ENCODE measurements around the gene RHBDD3. TPM values are rescaled to one million over a fixed set of nuclear protein-coding genes. Genes with fewer than 3 reads are reported as not detected.

Gene RHBDD3
- total and polyA plus RNA-seq, 2 donors (not counting 1 experiment from before 2014, with no cell fraction given): 11.9 to 12.5 TPM

GRCh38 chr22:29268511-29269229, 889 bp upstream of the RHBDD3 start:
- Mint-ChIP-seq H3K9me3 (ENCODE audit: insufficient read depth) (no peaks in the 10 kb centered on the region), H3K27me3 (no peaks in the 10 kb centered on the region), H3K4me3 (peak overlapping the region; percentile 93), H3K27ac (peak overlapping the region; percentile 96), H3K4me1 (peaks cover 55% of the 10 kb centered on the region)
- intact Hi-C loops (cut with micrococcal nuclease): loop anchor here (1.0 to 5.0 kb wide), 5 partner anchors 119 to 614 kb away; partner anchors contain the start of genes AP1B1, MTMR3, NF2 and UQCR10
- Histone ChIP-seq H3K9ac (ENCODE audit: low read length) (peak overlapping the region; percentile 96), H3K4me2 (replicated peaks; ENCODE audit: low read depth, low read length, poor library complexity, severe bottlenecking) (peak overlapping the region; percentile 94), H3K36me3 (replicated peaks in 1 of 2; ENCODE audit: control extremely low read depth in 1 of 2, control insufficient read depth in 1 of 2, extremely low read depth in 1 of 2, insufficient read depth in 2 of 2, low read length in 1 of 2) (peaks cover 0 to 23% of the 10 kb centered on the region in 2 experiments), H4K20me1 (ENCODE audit: control insufficient read depth, insufficient read depth, low read length, poor library complexity, severe bottlenecking) (peaks cover 50% of the 10 kb centered on the region), H3K4me3 (ENCODE audit: control extremely low read depth in 1 of 5, extremely low read depth in 1 of 5, insufficient read depth in 1 of 5, low read depth in 2 of 5, low read length in 4 of 5) (peak overlapping the region; percentile 53 to 96 (median 80)), H2AFZ (ENCODE audit: insufficient read depth, low read depth, low read length, poor library complexity, severe bottlenecking) (peak overlapping the region; percentile 93), H3K79me2 (ENCODE audit: control insufficient read depth, insufficient read depth, low read length) (peaks cover 73% of the 10 kb centered on the region), H3K4me1 (ENCODE audit: control insufficient read depth in 2 of 2, insufficient read depth in 2 of 2, low read length in 2 of 2) (peaks cover 42 to 47% of the 10 kb centered on the region in 2 donors), H3K27me3 (replicated peaks in 1 of 4; ENCODE audit: control extremely low read depth in 1 of 4, control insufficient read depth in 3 of 4, insufficient read depth in 4 of 4, low read length in 3 of 4) (no peaks in the 10 kb centered on the region), H3K9me3 (ENCODE audit: control extremely low read depth in 1 of 3, control insufficient read depth in 2 of 3, insufficient read depth in 1 of 3, low read length in 2 of 3) (no peaks in the 10 kb centered on the region), H3K27ac (ENCODE audit: low read length in 2 of 2) (peak overlapping the region; percentile 98 to 99)
- CTCF ChIA-PET: interaction anchor here (1.0 kb wide), 1 partner anchor 23 kb away, joined by 3 read pairs; no protein-coding TSS in a partner anchor
- DNase-seq (no peak), ATAC-seq (ENCODE audit: low read depth) (peak; percentile 19)
- WGBS (ENCODE audit: insufficient coverage): under 1% methylated on average over 51 of the region's 51 CpGs
- TF ChIP-seq EZH2 (IDR thresholded peaks at IDR 0.05; ENCODE audit: borderline replicate concordance, insufficient read depth, low read depth, low read length, poor library complexity, severe bottlenecking) (no peak), CTCF (IDR thresholded peaks at IDR 0.05) (no peak)
- POLR2A ChIA-PET: interaction anchor here (0.5 to 0.9 kb wide), 2 partner anchors 18 to 356 kb away, joined by 5 to 6 read pairs; no protein-coding TSS in a partner anchor

DNA sequence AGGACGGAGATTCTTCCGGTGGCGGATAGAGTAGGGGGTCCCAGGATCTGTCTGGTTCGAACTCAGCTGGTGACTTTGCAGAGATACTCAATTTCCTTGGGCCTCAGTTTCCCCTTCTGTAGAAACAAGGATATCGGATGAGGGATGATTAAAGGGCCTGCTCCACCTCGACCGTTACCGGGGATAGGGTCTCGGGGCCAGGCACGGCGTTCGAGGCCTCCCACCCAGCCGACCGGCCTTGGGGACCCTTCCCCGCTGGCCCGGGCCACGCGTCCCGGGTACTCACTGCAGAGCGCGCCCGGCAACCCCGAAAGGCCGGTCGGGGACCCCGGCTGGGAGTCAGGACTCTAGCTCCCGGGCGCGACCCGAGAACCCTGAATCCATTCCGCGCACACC, 321 bp downstream of the RHBDD3 start:
- peak overlapping the region; percentile 93 for H3K4me3 Mint-ChIP-seq
- peak overlapping the region; percentile 93 for H2AFZ ChIP-seq (ENCODE audit: insufficient read depth, low read depth, low read length, poor library complexity, severe bottlenecking)
- no peaks in the 10 kb centered on the region for H3K27me3 Mint-ChIP-seq
- peaks cover 61% of the 10 kb centered on the region for H3K79me2 ChIP-seq (ENCODE audit: control insufficient read depth, insufficient read depth, low read length)
- no peak for DNase-seq
- peak overlapping the region; percentile 96 for H3K9ac ChIP-seq (ENCODE audit: low read length)
- no peaks in the 10 kb centered on the region for H3K27me3 ChIP-seq (replicated peaks in 1 of 4; ENCODE audit: control extremely low read depth in 1 of 4, control insufficient read depth in 3 of 4, insufficient read depth in 4 of 4, low read length in 3 of 4)
- H3K4me1 Mint-ChIP-seq: peaks cover 45% of the 10 kb centered on the region
- peak overlapping the region; percentile 61 to 96 (median 80) for H3K4me3 ChIP-seq (ENCODE audit: control extremely low read depth in 1 of 5, extremely low read depth in 1 of 5, insufficient read depth in 1 of 5, low read depth in 2 of 5, low read length in 4 of 5)
- peaks cover 41 to 47% of the 10 kb centered on the region in 2 donors for H3K4me1 ChIP-seq (ENCODE audit: control insufficient read depth in 2 of 2, insufficient read depth in 2 of 2, low read length in 2 of 2)
- CTCF ChIA-PET: no interaction called here
- no peaks in the 10 kb centered on the region for H3K9me3 Mint-ChIP-seq (ENCODE audit: insufficient read depth)
- peak overlapping the region; percentile 98 to 99 for H3K27ac ChIP-seq (ENCODE audit: low read length in 2 of 2)
- no peaks in the 10 kb centered on the region for H3K9me3 ChIP-seq (ENCODE audit: control extremely low read depth in 1 of 3, control insufficient read depth in 2 of 3, insufficient read depth in 1 of 3, low read length in 2 of 3)
- H3K27ac Mint-ChIP-seq: peak overlapping the region; percentile 96
- peaks cover 0 to 11% of the 10 kb centered on the region in 2 experiments for H3K36me3 ChIP-seq (replicated peaks in 1 of 2; ENCODE audit: control extremely low read depth in 1 of 2, control insufficient read depth in 1 of 2, extremely low read depth in 1 of 2, insufficient read depth in 2 of 2, low read length in 1 of 2)
- TF ChIP-seq CTCF (IDR thresholded peaks at IDR 0.05) (no peak), EZH2 (IDR thresholded peaks at IDR 0.05; ENCODE audit: borderline replicate concordance, insufficient read depth, low read depth, low read length, poor library complexity, severe bottlenecking) (no peak)
- POLR2A ChIA-PET: interaction anchor here (0.6 kb wide), 1 partner anchor 490 kb away, joined by 11 read pairs; no protein-coding TSS in a partner anchor
- intact Hi-C loops (cut with micrococcal nuclease): loop anchor here (5.0 kb wide), 4 partner anchors 120 to 615 kb away; partner anchors contain the start of genes AP1B1, MTMR3, NF2 and UQCR10
- peak overlapping the region; percentile 94 for H3K4me2 ChIP-seq (replicated peaks; ENCODE audit: low read depth, low read length, poor library complexity, severe bottlenecking)
- under 1% methylated on average over 32 of the region's 32 CpGs for WGBS (ENCODE audit: insufficient coverage)
- H4K20me1 ChIP-seq (ENCODE audit: control insufficient read depth, insufficient read depth, low read length, poor library complexity, severe bottlenecking): peaks cover 38% of the 10 kb centered on the region
- no peak for ATAC-seq (ENCODE audit: low read depth)

Data from B cell (primary cell).